ENCODE results near the gene PRKCA.
"Not testable (repeated sequence)": the region's sequence is repeated elsewhere in the genome, so short reads cannot be mapped to it uniquely, and the experiment has no call there.

PRKCA gene

DNA sequence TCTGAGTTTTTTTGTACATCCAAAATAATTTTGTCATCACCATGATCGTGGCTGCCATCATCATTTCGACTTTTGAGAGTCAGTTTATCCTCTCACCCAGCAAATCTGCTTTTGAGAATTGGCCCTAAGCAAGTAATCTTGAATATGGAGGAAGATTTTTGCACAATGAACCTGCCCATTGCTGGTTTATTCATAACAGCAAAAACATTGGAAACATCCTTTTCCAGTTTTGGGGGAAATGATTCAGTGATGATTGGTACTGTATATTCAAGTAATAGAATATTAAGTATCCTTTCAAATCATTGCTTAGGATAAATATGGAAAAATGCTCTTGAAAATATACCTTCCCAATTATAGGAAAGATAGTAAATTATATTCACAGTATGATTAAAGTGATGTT is 53.1 kb downstream of the PRKCA start:
- no peak for DNase-seq

DNA sequence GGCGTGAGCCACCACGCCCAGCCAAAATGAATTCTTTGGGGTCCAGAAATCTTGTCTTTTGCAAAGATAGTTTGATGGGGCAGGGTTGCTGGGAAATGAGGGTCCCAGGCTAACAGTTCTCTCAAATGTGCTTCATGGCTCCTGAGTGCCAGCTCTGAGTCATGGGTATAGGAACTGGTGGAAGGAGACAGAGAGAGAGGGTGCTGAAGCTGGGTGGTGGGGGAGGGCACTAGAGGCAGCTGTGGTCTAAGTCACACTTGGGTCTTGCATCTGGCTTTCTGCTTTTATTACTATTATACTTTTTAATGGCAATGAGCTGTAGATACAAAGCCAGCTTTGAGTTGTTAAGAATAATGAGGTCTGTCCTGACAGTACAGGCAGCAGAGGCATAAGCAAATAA is 54.6 kb downstream of the PRKCA start:
- DNase-seq: no peak

DNA sequence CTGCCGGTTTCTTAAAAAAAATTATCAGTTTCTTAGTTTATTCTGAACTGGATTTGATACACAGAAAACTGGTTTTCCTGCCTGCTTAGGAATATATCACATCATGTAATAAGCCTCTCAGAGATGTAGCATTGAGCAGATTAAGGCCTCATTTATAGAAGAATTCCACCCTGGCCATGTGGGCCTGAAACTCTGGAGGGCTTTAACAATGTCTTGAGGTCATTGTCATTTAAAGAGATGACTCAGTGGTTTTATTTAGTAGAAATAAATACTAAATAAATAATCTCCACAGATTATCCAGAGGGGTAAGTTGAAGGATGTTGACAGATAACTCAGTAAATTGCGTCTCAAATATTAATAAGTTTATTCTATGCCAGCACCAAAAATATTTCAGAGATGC is 56.9 kb downstream of the PRKCA start:
- no peak for DNase-seq

DNA sequence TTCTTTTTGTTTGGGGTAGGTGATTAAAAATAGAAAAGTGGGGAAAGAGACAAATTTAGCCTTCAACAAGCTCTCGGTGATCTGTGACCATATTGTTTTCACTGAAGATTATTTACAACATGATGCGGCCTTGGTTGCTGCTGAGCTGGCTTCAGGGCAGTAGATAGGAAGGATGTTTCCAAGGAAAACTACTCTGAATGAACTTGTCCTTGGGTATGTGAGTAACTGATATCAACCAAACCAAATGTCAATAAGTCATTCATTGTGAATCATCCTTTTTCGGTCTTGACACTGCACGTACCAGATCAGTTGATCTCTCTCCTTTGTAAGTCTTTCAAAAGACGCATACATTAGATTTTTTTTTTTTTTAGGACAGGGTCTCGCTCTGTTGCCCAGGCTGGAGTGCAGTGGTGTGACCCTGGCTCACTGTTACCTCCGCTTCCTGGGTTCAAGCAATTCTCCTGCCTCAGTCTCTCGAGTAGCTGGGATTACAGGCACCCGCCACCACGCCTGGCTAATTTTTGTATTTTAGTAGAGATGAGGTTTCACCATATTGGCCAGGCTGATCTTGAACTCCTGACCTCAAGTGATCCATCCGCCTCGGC is 58.6 kb downstream of the PRKCA start:
- not testable (repeated sequence) for DNase-seq

DNA sequence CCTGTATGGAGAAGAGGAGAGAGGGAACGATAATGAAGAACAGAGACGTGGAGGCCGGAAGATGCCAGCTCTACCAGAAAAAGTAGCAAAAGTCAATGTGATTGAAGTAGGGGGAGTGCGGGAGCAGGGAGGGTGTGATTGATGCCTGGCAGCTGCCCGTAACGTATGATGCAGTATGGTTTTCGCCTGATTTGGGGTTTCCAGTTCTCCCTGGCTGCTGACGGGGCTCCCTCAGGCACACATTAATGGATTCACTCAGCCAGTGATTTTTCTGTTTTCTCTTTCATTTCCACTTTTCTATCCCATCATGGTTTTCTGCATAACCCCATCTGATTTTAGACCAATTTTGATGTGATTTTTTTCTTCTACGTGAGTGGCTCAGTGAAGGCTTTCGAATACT is 62.1 kb downstream of the PRKCA start:
- no peak for DNase-seq

DNA sequence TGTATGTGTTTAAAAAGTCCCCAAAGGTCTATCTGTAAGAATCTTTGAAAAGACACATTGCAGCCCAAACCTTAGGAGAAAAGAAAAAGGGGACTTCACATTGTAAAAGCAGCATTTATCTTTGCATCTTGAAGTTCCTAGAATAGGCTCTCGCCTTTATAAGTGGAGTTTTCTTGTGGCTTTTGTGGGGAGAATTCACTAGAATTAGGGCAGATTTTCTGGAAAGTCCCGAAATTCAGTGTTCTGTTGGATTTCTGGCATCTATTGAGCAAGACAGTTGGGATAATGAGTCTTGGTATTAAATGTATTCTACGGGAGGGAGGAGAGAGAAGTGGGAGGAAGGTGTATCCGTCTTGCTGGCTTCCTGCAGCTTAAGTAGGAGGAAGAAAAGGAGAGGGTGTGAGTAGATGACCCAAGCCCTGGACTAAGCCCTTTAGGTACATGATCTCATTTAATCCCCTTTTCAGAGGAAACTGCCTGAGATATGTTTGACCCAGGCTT is 62.6 kb downstream of the PRKCA start:
- DNase-seq: no peak

DNA sequence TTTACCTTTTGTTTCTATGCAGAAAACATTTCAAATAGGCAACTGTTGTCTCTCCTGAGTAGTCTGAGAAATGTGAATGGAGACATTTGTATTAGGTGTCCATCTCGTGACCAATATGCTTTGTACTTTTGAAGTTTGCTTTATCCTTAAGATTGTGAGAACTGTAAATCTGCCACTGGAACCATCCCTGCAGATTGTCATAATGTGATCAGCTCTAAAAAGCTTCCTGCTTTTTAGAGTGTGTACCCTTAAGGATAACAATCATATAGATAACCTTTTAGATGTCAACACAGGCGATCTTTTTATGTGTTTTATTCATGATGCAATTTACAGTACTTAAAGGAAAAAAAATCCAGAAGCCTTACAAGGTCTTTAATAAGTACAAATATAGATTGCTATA is 63.5 kb downstream of the PRKCA start:
- no peak for DNase-seq

DNA sequence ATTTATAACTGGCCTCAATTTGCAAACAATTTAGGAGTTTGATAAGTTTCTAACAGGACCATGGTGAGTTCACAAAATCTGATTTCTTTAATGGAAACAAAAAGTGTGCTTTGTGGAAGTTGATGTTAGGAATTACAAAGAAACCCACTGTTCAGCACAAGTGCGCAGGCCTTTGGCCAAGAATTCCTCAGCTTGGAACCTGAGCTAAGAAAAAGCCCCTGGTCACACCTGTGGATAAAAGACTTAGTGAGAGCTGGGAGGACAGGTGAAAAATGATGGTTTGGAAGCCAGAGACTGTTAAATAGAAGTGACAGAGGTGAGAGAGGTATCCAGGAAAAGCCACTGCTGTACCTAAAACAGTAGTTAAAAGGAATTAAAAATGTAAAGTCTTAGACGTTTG is 64.7 kb downstream of the PRKCA start:
- no peak for DNase-seq

DNA sequence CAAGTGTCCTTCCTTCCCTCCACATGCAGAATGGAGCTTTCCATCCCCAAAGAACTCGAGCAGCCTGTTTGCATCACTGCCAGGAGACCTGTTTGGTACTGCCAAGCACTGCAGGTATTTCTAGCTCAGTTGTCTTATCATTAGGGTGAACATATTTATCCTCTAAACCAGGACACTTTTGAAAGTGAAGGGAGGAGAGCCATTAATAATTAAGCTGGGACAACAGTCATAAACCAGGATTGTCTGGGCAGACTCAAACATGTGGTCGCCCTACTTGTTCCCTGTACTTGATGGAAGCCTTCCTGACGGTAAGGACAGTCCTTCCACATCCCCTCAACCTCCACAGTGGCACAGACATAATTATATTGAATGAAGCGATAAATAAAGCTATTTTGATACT is 67.4 kb downstream of the PRKCA start:
- no peak for DNase-seq

DNA sequence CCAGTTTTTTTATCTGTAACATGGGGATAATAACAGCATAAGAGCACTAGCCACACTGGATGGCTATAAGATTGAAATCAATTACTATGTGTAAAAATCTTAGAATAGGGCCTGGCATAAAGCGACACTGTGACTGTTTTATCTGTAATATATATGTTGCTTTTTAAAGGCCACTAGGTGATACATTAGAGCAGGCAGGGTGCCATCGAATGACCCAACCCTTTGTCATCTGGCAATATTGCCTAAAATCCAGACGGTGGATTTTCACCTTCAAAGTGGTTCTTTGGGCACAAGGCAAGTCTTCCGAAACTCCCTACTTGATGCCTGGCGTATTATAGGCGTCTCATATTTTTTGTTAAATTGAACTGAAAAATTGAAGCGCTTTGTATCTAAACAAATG is 69.1 kb downstream of the PRKCA start:
- DNase-seq: no peak

DNA sequence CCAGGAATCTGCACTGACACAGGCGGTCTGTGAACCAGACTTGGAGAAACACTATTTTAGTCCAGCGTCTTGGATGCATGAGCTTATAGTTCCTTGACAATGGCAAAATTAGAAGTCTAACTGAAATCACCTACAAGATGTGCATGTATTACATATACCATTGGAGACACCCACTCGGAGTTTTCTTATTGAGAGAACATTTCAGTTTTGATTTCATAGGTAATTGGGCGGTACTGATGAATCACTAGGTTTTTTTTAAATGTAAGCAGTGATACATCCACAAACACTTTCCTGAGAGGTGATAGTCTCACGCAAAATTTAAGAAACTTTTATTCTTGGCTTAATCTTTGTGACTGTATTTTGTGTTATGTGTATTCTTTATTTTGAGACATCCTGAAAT is 69.8 kb downstream of the PRKCA start:
- DNase-seq: no peak

DNA sequence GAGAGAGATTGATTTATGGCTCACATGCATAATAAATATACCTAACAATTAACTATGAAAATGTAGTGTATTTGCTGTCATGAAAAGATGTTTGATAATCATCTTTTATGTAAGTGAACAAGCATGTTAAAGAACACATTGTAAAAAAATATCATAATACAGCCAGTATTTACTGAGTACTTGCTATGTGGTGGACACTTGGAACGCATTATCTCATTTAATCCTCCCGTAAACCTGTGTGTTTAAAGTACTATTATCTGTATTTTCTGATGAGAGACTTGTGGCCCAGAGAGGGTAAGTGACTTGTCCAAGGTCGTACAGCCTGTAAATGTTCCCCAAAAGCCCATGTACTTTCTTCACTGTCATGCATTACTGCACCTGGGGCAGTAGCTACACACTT is 70.7 kb downstream of the PRKCA start:
- no peak for DNase-seq

DNA sequence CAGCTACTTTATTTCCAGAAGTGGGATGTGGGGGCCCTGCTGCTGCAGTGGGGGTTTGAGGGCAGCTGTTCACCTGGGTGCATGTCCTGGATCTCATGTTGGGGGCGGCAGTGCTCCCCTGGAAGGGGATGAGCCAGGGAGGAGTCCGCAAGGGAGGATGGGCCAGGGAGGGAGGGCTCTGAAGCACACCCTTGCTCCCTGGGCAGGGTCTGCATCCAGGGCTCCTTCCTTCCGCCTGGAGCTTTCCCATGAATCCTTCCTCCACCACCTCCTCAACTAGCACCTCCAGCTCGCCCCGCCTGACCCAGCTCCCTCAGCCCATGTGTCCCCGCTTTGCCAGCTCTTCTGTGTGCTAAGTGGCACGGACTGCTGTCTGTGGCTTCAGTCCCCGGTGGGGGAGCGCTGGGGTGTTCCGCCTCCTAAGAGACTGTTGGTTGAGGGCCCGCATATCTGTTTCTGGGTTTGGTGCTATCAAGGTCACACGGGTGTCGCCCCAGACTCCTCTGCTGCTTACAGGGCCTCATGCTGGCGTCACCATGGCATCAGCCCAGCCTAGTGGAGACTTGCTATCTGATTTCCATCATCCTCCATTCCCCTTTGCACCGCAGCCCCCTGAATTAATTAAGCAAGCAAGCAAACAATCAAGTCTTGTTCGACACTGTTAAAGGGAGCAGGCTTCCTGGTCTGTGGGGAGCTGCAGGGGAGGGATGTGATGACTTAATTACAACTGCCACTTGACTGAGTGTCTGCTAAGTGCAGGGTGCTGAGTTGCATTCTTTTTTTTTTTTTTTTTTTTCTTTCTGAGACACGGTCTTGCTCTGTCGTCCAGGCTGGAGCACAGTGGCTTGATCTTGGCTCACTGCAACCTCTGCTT is 71.8 kb downstream of the PRKCA start:
- DNase-seq: no peak

DNA sequence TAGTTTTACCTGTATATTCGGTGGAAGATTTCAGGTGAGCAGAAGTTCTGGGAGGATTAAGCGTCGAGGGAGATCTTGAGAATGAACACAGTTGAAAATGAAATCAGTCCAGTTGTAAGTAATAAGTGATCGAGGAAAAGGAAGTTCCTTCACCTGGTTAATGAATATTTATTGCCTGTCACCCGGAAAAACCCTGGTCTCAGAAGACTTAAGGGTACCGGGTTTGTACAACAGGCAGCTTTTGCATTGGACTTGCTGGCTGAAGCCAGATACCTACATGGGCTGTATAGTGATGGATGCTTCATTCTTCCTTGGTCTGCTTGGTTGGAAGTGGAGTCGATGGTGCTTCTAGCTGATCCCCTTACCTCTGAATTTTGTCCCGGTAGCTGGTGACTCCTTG is 72.7 kb downstream of the PRKCA start:
- DNase-seq: no peak

DNA sequence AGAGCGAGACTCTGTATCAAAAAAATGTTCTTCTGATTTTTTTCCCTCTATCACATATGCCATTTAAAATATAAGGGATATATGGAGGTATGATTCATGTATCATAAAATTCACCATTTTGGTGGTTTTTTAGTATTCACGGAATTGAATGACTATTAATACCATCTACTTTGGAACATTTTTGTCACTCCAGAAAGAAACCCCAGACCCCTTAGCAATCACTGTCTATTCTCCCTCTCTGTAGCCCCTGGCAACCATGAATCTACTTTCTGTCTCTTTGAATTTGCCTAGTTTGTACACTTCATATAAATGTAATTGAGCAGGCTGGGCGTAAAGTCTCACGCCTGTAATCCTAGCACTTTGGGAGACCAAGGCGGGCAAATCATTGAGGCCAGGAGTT is 75.9 kb downstream of the PRKCA start:
- no peak for DNase-seq

DNA sequence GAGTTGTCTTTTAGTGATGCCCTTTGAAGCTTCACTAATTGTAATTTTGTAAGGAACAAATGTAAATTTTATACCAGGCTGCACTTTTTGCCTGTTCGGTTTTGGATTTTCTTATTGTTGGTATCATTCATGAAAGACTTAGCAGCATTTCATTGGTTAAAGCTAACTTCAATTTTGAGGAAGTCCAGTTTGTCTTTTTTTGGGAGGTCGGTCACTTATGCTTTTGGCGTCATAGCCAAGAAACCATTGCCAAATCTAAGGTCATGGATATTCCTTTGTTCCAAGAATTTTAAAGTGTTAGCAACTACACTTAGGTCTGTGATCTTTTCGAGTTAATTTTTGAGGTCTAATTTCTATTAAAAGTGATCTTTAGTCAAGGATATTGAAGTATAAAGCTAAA is 77.1 kb downstream of the PRKCA start:
- no peak for DNase-seq

DNA sequence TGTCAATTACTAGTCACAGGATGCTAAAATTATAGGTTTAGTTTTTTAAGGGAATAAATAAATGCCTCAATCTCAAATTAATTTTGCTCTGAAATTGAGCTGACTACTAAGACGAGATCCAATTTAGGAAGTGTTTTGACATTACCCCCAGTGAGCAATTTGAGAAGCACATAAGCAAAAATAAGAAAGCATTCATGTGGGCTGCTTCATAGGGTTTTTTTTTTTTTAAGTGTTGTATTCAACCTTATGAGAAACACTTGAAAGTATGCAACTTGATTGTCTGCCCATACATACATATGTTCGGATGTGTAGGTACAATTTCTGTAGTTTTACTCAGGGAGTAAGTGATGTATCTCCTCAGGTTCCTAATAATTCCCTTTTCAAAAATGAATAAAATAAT is 77.6 kb downstream of the PRKCA start:
- DNase-seq: no peak

DNA sequence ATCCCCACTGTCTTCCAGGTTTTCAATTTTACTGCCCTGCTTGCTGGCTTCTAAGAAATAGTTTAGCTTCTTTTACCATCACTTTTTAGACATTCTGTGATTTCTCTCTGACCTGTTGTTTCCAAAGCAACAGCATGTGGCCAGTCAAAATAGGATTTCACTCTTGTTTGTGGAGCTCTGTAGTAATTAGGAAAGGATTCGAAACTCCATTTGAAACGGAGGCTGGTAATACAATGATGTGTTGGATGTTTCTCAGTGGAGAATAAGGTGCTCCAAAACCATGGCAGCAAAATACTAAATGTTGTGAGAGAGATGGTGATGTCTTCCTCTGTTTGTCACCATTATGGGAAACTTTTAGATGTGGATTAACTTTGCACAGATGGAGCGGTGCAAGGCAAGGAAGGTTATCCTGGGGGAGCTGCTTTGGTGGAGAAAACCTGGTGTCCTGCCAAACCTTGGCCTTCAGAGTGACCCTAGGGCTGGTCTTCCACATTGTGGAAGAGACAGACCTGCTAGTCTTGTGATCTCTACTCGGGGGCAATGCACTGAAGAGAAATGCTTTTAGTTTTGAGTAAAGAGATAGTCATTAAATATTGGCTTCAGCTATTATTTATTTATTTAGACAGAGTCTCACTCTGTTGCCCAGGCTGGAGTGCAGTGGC is 79.4 kb downstream of the PRKCA start:
- DNase-seq: no peak

DNA sequence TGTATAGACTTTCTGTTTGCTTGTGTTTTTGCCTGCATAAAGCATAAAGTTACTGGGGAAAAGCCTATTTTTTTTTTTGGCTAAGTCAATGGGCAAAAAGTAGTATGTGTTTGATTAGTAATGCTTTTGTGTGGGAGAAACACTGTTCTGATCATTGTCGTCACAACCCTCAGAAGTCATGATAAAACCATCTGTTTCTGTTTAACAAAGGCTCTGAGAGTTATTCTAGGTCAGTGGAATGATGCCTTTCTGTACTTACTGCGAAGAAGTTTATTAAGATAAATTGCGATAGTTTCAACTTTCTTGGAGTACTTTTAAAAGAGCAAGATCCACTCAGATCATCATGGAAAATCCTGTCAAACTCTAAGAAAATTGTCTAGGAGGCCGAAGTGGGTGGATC is 80.9 kb downstream of the PRKCA start:
- DNase-seq: no peak

DNA sequence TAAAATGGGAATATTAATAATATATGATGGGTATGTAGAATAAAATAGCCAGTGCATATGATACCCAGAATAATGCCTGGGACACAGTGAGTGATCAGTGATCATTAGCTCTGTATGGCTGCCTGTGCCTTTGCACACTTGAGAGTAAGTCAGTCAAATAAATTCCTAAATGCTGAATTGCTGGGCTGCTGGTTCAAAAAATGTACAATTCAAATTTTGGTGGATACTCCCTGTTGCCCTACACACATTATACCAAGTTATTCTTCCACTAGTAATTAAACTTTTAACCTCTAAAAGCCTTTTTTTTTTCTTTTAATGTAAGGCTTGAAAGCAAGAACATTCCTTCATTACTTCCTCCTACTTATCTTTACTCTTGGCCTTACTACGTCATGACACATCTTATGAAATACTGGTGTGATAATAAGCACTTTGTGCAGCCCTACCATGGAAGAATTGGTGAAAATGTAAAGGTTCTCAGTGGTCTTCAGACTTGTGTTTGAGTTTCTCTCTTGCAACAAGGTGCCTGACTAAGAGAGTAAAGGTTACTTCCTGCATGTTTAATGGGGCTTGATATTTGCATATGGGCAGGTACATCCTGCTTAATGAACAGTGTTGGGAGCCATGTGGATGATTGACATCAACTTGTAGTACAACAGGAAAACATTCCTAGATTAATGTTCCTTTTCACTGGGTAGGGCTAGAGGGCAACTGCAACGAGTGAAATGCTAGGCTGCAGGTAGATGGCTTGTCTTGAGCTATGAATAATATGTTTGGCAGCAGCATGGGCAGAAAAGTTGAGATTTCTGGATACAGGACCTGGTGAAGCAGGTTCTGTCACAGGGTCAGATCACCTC is 84.3 kb downstream of the PRKCA start:
- no peak for DNase-seq

DNA sequence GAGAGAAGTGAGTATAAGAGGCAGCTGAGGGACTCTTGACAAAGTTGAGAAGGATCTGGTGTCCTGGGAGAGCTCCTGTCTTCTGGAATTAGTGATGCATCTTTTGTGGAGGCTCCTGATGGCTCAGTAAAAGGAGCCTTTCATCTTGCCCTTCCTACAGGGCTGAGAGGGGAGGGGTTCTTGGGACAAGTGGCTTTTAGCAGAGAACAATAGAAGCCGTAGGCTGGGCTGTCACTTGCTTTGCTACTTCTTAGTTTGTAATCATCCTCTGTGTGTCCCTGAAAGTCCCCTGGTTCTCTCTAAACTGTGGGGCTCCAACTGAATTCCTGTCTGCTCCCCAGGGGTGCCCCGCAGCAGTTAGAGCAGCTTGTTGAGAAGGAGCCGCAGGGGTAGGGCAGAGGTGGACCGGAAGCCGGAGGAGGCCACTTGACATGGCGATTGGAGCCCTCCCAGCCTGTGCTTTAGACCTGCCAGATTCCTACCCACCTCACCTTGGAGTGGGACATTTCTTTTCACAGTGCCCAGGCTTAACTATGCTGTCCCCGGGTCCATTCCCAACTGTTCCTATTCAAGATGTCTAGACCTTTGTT is 85.1 kb downstream of the PRKCA start:
- no peak for DNase-seq

DNA sequence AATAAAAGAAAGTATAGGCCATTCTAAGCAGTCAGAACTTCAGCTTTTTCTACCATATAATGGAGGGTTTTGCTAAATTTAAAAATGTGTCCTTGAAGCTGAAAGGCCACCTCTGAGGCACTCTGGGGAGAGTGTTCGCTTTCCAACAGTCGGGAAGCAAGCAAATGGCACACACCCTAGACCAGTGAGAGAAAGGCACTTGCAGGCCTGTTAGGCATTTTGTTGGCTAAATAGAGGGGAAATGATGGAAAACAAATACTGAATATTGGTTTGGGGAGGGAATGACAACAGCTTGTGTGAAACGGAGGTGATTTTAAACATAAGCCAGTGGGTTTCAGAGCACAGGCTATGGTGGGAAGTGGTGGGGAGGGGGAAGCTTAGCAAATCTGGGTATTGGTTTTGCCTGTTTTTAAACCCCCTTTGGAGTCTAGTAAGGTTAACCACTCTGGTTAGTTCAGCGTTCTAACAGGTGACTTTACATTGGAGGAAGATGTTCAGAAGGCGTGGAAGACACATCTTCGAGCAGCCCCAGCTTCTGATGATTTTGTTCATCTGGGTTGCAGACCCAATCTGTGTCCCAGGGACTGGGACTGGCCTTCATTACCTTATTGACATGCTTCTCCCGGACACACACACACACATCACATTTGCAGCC is 90.5 kb downstream of the PRKCA start:
- DNase-seq: no peak

Data from NCI-H446 (cell line).